ENCODE results near the gene A4GNT.

Gene A4GNT

DNA sequence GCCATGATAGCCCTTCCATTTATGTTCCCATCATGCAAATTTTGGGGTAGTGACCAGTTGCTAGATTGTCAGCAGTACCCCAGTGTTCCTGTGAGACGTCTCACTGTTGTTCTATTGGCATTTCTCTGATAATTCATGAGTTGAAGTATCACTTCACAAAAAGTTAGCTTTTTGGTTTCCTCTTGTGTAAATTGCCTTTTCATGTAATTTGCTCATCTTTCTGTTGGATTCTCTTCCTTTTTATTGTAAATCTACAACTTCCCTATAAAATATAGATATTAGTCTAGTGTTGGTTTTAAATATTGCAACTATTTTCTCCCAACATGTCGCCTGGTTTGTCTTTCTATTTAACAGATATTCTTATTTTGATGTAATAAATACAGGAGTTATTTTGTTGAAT is 7.5 kb upstream of the A4GNT start:
- Histone ChIP-seq H3K9me3 (ENCODE audit: control insufficient read depth in 1 of 2, low read length in 2 of 2) (no peaks in the 10 kb centered on the region), H3K27ac (ENCODE audit: low read length) (no peak overlapping the region), H3K27me3 (ENCODE audit: low read depth, low read length) (no peaks in the 10 kb centered on the region), H3K4me1 (ENCODE audit: control insufficient read depth in 1 of 2, insufficient read depth in 2 of 2, low read length in 2 of 2) (no peaks in the 10 kb centered on the region), H3K36me3 (ENCODE audit: control insufficient read depth in 1 of 2, insufficient read depth in 2 of 2, low read length in 2 of 2) (no peaks in the 10 kb centered on the region), H3K4me3 (ENCODE audit: low read depth in 1 of 2, low read length in 2 of 2) (no peak overlapping the region)

GRCh38 chr3:138137861-138138260 is 5.7 kb upstream of the A4GNT start:
- no peaks in the 10 kb centered on the region for H3K4me1 ChIP-seq (ENCODE audit: control insufficient read depth in 1 of 2, insufficient read depth in 2 of 2, low read length in 2 of 2)
- H3K27ac ChIP-seq (ENCODE audit: low read length), result no peak overlapping the region
- H3K4me3 ChIP-seq (ENCODE audit: low read depth in 1 of 2, low read length in 2 of 2), result no peak overlapping the region
- no peaks in the 10 kb centered on the region for H3K36me3 ChIP-seq (ENCODE audit: control insufficient read depth in 1 of 2, insufficient read depth in 2 of 2, low read length in 2 of 2)
- H3K9me3 ChIP-seq (ENCODE audit: control insufficient read depth in 1 of 2, low read length in 2 of 2), result no peaks in the 10 kb centered on the region
- H3K27me3 ChIP-seq (ENCODE audit: low read depth, low read length), result no peaks in the 10 kb centered on the region

DNA sequence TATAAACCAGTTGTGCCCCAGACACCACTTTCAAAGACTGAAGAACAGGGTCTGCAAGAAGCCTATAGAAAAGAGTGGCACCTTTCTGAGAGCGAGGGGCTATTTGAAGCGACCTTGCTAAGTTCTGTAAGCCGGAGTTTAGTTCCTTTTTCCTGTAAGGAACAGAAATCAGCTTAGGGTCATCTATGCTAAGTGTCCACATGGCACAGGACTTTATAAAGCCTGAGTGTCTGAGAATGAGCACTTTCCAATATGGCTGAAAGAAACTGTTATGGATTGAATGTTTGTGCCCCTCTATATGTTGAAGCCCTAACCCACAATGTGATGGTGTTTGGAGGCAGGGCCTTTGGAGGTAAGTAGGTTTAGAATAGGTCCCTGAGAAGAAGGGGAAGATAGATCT is 4.0 kb upstream of the A4GNT start:
- peak overlapping the region; percentile 7 for H3K27ac ChIP-seq (ENCODE audit: low read length)

DNA sequence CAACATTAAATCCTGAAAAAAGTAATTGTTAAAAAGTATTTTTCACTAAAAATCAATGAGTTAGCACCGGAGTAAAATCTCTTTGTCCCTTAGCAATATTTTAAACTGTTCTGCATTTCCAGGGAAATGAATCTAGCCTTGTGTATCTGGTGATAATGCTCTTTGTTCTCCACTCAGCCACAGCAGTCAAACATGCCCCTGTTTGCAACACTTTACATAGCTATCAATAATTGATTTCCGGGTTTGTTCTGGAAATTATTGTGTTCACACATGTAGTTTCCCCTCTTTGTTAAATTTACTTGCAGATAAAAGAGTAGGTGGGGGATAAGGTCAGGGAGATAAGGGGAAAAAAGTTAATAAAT is 3.6 kb upstream of the A4GNT start:
- no peak overlapping the region for H3K27ac ChIP-seq (ENCODE audit: low read length)
- no peaks in the 10 kb centered on the region for H3K9me3 ChIP-seq (ENCODE audit: control insufficient read depth in 1 of 2, low read length in 2 of 2)
- no peaks in the 10 kb centered on the region for H3K27me3 ChIP-seq (ENCODE audit: low read depth, low read length)
- H3K4me3 ChIP-seq (ENCODE audit: low read depth in 1 of 2, low read length in 2 of 2), result no peak overlapping the region
- no peaks in the 10 kb centered on the region for H3K36me3 ChIP-seq (ENCODE audit: control insufficient read depth in 1 of 2, insufficient read depth in 2 of 2, low read length in 2 of 2)
- H3K4me1 ChIP-seq (ENCODE audit: control insufficient read depth in 1 of 2, insufficient read depth in 2 of 2, low read length in 2 of 2), result no peaks in the 10 kb centered on the region

More for the DNA sequence above, 4.0 kb upstream of the A4GNT start:
- Histone ChIP-seq H3K27me3 (ENCODE audit: low read depth, low read length) (no peaks in the 10 kb centered on the region), H3K9me3 (ENCODE audit: control insufficient read depth in 1 of 2, low read length in 2 of 2) (no peaks in the 10 kb centered on the region), H3K36me3 (ENCODE audit: control insufficient read depth in 1 of 2, insufficient read depth in 2 of 2, low read length in 2 of 2) (no peaks in the 10 kb centered on the region), H3K4me1 (ENCODE audit: control insufficient read depth in 1 of 2, insufficient read depth in 2 of 2, low read length in 2 of 2) (no peaks in the 10 kb centered on the region), H3K4me3 (ENCODE audit: low read depth in 1 of 2, low read length in 2 of 2) (no peak overlapping the region)

DNA sequence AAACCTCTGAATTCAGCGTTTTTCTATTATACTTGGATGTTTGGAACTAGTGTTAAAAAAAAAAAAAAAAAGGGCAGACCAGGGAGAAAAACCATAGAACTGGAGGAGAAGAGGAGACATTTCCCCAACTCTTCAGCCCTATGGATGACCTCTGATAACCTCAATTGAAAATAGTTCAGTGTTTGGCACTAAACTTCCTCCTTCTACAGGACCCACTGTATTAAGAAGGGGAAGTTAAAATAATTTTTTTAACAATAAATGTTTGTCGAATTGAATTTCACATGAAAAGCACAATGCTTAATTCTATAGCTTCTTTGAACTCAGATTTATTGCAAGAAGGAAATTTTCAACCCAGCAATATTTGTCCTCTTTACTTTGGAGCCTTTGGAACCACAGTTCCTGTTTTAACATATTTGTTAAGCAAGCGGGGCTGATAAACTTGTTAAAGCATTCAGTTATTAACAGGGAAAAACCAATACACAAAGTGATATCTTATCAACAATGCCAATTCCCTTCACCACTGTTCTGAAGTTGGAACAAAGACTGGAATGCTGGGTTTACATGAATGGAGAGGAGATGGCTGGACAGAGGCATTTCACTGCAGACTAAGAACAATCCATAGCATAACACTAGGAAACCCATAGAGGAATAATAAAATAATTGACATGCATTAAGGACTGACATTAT is 3.1 kb upstream of the A4GNT start:
- Histone ChIP-seq H3K27me3 (ENCODE audit: low read depth, low read length) (no peaks in the 10 kb centered on the region), H3K9me3 (ENCODE audit: control insufficient read depth in 1 of 2, low read length in 2 of 2) (no peaks in the 10 kb centered on the region), H3K36me3 (ENCODE audit: control insufficient read depth in 1 of 2, insufficient read depth in 2 of 2, low read length in 2 of 2) (no peaks in the 10 kb centered on the region), H3K27ac (ENCODE audit: low read length) (no peak overlapping the region), H3K4me1 (ENCODE audit: control insufficient read depth in 1 of 2, insufficient read depth in 2 of 2, low read length in 2 of 2) (no peaks in the 10 kb centered on the region), H3K4me3 (ENCODE audit: low read depth in 1 of 2, low read length in 2 of 2) (no peak overlapping the region)

GRCh38 chr3:138127636-138128365 is 4.4 kb downstream of the A4GNT start:
- Histone ChIP-seq H3K4me3 (ENCODE audit: low read depth in 1 of 2, low read length in 2 of 2) (no peak overlapping the region), H3K9me3 (ENCODE audit: control insufficient read depth in 1 of 2, low read length in 2 of 2) (peaks cover 0 to 4% of the 10 kb centered on the region in 2 donors), H3K4me1 (ENCODE audit: control insufficient read depth in 1 of 2, insufficient read depth in 2 of 2, low read length in 2 of 2) (peaks cover 7 to 17% of the 10 kb centered on the region in 2 donors), H3K36me3 (ENCODE audit: control insufficient read depth in 1 of 2, insufficient read depth in 2 of 2, low read length in 2 of 2) (no peaks in the 10 kb centered on the region), H3K27ac (ENCODE audit: low read length) (no peak overlapping the region), H3K27me3 (ENCODE audit: low read depth, low read length) (no peaks in the 10 kb centered on the region)

DNA sequence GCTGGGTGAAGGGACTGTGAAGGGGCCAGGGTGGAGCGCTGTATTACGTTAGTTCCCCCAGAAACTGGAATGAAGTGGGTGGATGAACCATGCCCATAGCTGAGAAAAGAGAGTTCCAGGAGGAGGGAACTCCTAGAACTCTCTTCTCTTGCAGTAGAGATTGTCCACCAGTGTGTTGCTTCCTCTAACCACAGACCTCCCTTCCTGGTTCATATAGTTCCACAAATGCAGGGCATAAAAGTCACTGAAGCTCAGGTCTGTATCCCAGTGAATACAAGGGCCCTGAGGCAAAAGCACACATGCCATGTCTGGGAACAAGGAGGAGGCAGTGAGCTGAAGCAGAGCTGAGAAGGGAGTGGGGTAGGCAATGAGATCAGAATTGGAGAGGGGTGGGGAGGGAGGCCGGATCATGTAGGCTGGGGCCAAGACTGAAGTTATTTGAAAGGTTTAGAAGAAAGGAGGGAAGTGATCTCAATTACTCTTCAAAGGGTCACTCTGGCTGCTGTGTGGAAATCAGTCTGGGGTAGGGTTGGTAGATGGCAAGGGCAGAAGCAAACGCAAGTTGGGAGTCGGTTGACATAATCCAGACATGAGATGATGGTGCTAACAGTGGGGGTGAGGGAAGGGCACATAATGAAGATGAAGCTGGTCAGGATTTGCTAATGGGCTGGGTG is 6.5 kb downstream of the A4GNT start:
- no peak overlapping the region for H3K4me3 ChIP-seq (ENCODE audit: low read depth in 1 of 2, low read length in 2 of 2)
- H3K4me1 ChIP-seq (ENCODE audit: control insufficient read depth in 1 of 2, insufficient read depth in 2 of 2, low read length in 2 of 2), result peaks cover 7 to 17% of the 10 kb centered on the region in 2 donors
- no peaks in the 10 kb centered on the region for H3K27me3 ChIP-seq (ENCODE audit: low read depth, low read length)
- peak overlapping the region; percentile 71 for H3K27ac ChIP-seq (ENCODE audit: low read length)
- no peaks in the 10 kb centered on the region for H3K36me3 ChIP-seq (ENCODE audit: control insufficient read depth in 1 of 2, insufficient read depth in 2 of 2, low read length in 2 of 2)
- peaks cover 0 to 4% of the 10 kb centered on the region in 2 donors for H3K9me3 ChIP-seq (ENCODE audit: control insufficient read depth in 1 of 2, low read length in 2 of 2)

- Histone ChIP-seq H3K27ac (ENCODE audit: low read length) (peak overlapping the region; percentile 71), H3K9me3 (ENCODE audit: control insufficient read depth in 1 of 2, low read length in 2 of 2) (peaks cover 0 to 4% of the 10 kb centered on the region in 2 donors), H3K4me3 (ENCODE audit: low read depth in 1 of 2, low read length in 2 of 2) (no peak overlapping the region), H3K36me3 (ENCODE audit: control insufficient read depth in 1 of 2, insufficient read depth in 2 of 2, low read length in 2 of 2) (no peaks in the 10 kb centered on the region), H3K4me1 (ENCODE audit: control insufficient read depth in 1 of 2, insufficient read depth in 2 of 2, low read length in 2 of 2) (peaks cover 7 to 17% of the 10 kb centered on the region in 2 donors), H3K27me3 (ENCODE audit: low read depth, low read length) (no peaks in the 10 kb centered on the region)
These were observed 7.4 kb downstream of the A4GNT start for GRCh38 chr3:138124706-138125355.

DNA sequence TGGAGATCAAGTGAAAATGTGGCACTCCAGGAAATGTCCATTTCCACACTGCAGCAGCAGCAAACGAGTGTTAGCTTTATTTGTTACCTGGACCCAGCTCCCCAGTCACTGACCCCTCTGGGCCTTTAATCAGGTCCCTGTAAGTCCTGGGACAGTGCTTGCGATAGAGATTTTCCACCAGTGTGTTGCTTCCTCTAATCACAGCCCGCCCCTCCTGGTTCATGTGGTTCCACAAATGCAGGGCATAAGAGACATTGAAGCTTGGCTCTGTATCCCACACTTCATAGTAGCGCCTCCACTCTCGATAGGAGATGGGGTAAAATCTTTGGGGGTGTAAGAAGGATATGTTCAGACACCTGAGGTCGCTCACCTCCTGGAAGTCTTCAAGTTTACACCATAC is 8.0 kb downstream of the A4GNT start:
- H3K4me1 ChIP-seq (ENCODE audit: control insufficient read depth in 1 of 2, insufficient read depth in 2 of 2, low read length in 2 of 2), result peaks cover 7 to 17% of the 10 kb centered on the region in 2 donors
- no peaks in the 10 kb centered on the region for H3K36me3 ChIP-seq (ENCODE audit: control insufficient read depth in 1 of 2, insufficient read depth in 2 of 2, low read length in 2 of 2)
- no peak overlapping the region for H3K4me3 ChIP-seq (ENCODE audit: low read depth in 1 of 2, low read length in 2 of 2)
- H3K27ac ChIP-seq (ENCODE audit: low read length), result no peak overlapping the region
- H3K9me3 ChIP-seq (ENCODE audit: control insufficient read depth in 1 of 2, low read length in 2 of 2), result peaks cover 0 to 4% of the 10 kb centered on the region in 2 donors
- H3K27me3 ChIP-seq (ENCODE audit: low read depth, low read length), result no peaks in the 10 kb centered on the region

GRCh38 chr3:138119423-138119766 is 12.8 kb downstream of the A4GNT start:
- Histone ChIP-seq H3K27ac (ENCODE audit: low read length) (no peak overlapping the region), H3K4me3 (ENCODE audit: low read depth in 1 of 2, low read length in 2 of 2) (no peak overlapping the region), H3K36me3 (ENCODE audit: control insufficient read depth in 1 of 2, insufficient read depth in 2 of 2, low read length in 2 of 2) (no peaks in the 10 kb centered on the region), H3K4me1 (ENCODE audit: control insufficient read depth in 1 of 2, insufficient read depth in 2 of 2, low read length in 2 of 2) (peaks cover 5 to 10% of the 10 kb centered on the region in 2 donors), H3K9me3 (ENCODE audit: control insufficient read depth in 1 of 2, low read length in 2 of 2) (peaks cover 0 to 4% of the 10 kb centered on the region in 2 donors), H3K27me3 (ENCODE audit: low read depth, low read length) (no peaks in the 10 kb centered on the region)

Data from muscle layer of duodenum (tissue), 2 donors.